ENCODE data around the gene PROSER3.
"Not testable (repeated sequence)": the region's sequence is repeated elsewhere in the genome, so short reads cannot be mapped to it uniquely, and the experiment has no call there.

Gene PROSER3

DNA sequence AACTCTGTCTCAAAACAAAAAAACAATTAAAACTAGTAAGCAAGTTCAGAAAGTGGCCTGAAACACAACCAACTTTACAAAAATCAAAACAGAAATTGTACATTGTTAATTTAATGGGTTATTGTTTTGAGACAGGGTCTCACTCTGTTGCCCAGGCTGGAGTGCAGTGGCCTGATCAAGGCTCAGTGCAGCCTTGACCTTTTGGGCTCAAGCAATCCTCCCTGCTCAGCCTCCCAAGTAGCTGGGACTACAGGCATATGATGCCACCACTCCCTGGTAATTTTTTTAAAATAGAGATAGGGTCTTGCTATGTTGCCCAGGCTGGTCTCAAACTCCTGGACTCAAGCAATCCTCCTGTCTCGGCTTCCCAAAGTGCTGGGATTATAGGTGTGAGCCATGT, 37.6 kb downstream of the PROSER3 start:
- DNase-seq = not testable (repeated sequence)

DNA sequence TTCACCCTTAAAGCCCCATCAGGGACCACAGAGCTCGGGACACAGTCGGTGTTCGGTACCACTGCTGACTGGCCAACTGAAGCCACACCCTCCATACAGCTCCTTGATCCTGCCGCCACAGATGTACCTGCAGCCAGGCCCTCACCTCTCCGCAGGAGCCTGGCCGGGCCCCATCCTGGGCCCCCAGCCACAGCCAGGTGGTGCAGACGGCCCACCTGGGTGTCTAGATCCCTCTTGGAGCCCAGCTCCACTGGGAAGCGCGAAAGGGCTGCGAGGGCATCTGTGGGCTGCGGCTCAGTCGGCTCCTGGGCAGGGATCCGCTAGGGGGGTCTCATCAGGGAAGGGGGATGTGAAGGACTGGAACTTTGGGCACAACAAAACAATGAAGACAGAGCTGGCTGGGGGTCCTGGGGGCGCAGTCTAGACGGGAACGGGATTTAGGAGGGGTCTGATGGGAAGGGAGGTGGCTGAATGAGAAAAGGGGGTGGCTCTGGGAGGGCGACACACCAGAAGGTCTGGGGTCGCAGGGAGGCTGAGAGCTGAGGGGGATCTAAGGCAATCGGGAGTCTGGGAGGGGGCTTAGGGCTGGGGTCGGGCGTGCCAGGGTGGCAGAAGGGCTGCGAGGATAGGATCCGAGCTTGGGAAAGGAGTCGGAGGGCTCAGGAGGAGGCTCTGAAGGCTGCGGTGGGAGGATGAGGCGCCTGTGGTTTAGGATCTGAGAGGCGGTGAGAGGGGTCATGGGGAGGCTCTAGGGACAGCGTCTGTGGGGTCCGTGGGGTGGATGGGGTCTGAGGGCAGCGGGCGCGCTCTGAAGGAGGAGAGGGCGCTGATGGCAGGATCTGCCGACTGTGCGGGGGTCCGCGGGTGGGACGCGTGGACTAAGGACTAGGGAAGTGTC, 38.9 kb downstream of the PROSER3 start:
- no peak for DNase-seq

DNA sequence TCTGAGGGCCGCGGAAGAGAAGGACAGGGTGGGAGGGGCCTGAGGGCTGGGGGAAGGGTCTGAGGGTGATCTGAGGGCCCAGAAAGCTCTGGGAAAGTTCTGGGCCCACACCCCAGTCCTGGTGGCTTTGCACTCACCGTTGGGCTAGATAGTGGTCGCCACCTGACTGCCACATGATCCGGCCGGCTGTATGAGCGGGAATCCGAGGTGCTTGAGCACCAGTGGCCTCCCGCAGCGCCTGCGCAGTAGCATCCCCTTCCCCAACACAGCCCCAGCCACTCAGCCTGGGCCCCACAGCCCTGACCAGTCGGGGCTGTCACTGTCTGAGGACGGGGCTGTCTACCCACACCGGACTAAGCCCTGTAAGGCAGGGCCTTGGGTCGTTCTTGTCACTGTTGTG, 39.7 kb downstream of the PROSER3 start:
- DNase-seq = no peak

- no peak for DNase-seq
These were observed 43.9 kb downstream of the PROSER3 start for GRCh38 chr19:35801828-35802227.

DNA sequence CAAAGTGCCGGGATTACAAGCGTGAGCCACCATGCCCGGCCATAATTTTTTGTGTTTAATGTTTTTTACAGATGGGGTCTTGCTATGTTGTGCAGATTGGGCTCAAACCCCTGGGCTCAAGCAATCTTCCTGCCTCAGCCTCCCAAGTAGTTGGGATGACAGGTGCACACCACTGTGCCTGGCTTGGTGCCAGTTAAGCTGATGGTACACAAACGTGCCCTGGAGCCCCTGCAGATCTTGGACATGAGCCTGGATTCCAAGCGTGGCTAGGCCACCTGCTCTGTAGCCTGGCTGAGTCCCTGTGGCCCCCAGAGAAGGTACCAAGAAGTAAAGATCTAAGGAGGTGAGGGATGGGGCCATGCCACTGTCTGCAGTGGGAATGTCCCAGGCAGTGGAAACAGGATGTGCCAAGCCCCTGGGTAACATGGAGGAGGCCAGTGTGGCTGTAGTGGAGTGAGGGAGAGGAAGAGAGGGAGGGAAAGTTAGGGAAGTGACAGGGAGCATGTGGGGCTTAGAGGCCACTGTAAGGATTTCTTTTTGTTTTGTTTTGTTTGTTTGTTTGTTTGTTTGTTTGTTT, 47.6 kb downstream of the PROSER3 start:
- DNase-seq = no peak

DNA sequence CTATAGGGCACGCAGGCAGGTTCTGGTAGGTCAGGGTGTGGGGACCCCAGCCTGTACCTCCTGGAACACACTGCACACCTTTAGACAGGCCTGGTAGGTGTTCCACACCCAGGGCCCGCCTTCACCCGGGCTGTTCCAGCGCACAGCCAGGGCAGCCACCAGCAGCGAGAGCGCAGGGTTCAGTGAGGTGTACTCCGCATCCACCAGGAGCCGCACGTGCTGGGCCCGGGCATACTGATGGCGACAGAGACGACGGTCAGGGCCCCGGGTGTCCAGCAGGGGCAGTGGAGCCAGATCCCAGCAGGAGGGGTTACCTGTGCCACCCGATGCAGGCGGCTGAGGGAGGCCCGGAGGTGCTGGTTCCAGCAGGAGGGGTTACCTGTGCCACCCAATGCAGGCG, 48.6 kb downstream of the PROSER3 start:
- DNase-seq = no peak

DNA sequence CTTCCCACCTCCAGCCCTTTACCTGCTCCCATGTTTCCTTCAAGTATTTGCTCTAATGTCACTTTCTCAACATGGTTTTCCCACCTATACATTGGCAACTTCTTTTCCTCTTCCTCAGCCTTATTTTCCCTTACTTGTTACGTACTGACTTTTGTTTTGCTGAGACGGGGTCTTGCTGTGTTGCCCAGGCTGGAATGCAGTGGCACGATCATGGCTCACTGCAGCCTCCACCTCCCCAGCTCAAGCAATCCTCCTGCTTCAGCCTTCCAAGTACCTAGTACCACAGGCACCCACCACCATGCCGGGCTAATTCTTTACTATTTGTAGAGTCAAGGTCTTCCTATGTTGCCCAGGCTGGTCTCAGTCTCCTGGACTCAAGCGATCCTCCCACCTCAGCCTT, 49.7 kb downstream of the PROSER3 start:
- no peak for DNase-seq

- DNase-seq = no peak
These were observed 53.6 kb downstream of the PROSER3 start for GRCh38 chr19:35811317-35812219.

GRCh38 chr19:35812220-35813042, 54.5 kb downstream of the PROSER3 start, which contains the start of gene PRODH2:
TSS of gene PRODH2 (minus strand) at chr19:35812845. CDS start at chr19:35812805, 40 bp downstream.
- no peak for DNase-seq

- no peak for DNase-seq
These were observed 55.3 kb downstream of the PROSER3 start for GRCh38 chr19:35813043-35813890.

- DNase-seq = no peak
These were observed 58.3 kb downstream of the PROSER3 start for GRCh38 chr19:35816262-35816661.

- DNase-seq = no peak
These were observed 58.9 kb downstream of the PROSER3 start for GRCh38 chr19:35816846-35817245.

DNA sequence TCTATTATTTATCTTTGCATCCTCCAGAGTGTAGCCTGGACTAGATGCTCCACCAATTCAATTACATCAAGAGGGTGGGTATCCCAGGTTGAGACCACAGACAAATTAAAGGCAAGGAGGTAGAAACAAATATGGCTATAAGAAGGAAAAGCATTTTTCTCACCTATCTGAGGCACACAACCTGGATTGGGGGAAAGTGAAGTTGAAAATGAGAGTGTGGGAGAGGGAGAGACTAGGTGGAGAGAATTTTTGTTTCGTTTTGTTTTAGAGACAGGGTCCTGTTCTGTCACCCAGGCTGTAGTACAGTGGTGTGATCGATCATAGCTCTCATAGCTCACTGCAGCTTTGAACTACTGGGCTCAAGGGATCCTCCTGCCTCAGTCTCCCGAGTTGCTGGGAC, 60.5 kb downstream of the PROSER3 start:
- DNase-seq = no peak
